GM19023 (cell line): ENCODE results near the gene RNF130.

Experiments
- ATAC-seq: cut with Tn5 transposase; IDR thresholded peaks from one replicate; pipeline ENCODE4 v1.9.1; 2021; ENCODE audit warnings: mild to moderate bottlenecking, moderate library complexity; ENCODE audit not compliant: unreplicated experiment

The RNF130 gene

DNA sequence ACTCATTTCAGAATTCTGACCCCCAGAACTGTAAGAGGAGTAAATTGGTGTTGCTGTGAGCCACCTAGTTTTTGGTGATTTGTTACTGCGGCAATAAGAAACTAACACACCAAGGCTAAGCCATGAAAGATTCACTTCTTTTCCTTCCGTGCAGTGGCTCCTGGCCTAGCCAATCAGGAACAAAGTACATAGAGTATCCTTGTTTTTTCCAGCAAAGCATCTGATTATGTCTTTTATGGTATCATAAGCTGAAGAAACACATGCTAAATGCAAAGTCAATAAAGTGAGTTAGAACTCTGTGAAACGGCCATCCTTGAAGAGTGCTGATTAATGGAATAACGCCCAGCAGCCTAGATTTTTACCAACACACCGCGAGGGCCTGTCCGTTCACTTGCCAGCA lies 11.4 kb downstream of the RNF130 start:
- ATAC-seq, result no peak

- ATAC-seq, result no peak
These were observed 12.2 kb downstream of the RNF130 start for GRCh38 chr5:180059326-180059725.

GRCh38 chr5:180056153-180056552 lies 15.4 kb downstream of the RNF130 start:
- ATAC-seq, result no peak

DNA sequence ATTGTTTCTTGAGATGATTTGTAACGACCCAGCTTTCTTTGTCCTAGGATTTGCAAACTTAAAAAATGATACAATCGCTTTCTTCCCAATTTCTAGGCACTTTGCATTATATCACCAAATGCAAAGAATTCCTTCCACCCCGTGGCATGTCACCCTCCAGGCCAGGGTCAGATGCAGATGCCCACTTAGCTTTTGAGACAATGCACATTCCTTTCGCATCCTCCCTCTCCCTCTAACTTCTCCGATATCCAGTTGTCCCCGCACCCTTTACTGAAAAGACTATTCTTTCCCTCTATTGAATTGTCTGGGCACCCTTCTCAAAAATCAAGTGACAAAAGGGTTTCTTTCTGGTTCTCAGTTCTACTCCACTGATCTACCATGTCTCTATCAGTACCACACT lies 17.3 kb downstream of the RNF130 start:
- no peak for ATAC-seq

GRCh38 chr5:180053061-180053602 lies 18.4 kb downstream of the RNF130 start:
- ATAC-seq, result no peak

DNA sequence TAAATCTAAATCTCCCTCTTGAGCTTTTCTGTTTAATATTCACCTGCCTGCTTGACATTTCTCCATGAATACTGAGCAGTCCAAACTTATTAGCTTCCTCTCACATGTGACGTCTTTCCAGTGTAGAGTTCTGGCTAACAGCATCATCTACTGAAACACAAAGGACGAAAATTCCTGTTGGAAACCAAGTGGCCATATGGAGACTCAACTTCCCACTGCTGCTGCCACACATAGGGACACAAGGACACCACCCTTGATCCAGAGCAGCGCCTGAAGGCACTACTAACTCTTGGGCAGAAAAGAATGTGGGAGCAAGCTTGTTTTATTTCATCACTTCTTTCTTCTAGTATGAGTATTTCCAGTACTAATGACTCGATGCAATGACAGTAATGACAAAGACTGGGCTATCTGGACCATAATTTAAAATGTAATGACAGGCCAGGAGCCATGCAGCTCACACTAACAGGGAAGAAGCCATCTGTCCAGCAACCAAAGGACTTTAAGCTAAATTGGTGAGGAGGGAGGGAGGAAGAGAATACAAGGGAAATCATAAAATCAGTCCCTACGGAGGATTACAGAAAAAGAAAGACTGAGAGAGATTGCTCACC lies 19.2 kb downstream of the RNF130 start:
- ATAC-seq, result no peak

GRCh38 chr5:180050121-180050940 lies 21.2 kb downstream of the RNF130 start:
- ATAC-seq, result no peak

DNA sequence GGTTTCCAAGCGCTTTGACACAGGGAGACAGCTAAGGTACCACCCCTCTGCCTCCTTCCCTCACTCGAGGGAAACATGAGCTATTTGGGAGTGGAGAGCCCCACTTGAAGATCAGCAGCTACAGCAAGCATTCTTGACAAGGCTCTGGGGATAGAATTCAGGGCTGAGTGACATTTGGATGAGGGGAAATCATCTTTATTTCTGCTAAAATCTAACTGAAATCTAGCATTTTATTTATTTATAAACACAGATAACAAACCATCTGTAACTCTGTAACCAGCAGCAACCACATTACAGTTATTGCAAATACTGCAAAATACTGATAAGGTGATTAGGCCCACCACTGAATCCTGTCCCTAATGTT lies 22.4 kb downstream of the RNF130 start:
- ATAC-seq, result no peak

DNA sequence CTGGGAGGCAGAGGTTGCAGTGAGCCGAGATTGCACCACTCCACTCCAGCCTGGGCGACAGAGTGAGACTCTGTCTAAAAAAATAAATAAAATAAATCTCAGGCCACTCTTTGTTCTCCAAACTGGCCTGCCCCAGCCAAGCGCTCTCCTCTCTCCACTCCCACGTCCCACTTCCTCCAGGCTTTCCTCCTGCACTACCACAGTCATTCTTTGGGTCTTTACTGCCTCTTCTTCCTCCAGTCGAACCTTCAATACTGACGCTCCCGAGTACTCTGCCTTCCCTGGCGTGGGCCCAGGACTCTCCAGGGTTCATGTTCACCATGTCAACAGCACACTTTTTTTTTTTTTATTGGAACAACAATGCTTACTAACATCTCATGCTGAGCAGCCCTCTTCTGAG lies 23.9 kb downstream of the RNF130 start:
- no peak for ATAC-seq

DNA sequence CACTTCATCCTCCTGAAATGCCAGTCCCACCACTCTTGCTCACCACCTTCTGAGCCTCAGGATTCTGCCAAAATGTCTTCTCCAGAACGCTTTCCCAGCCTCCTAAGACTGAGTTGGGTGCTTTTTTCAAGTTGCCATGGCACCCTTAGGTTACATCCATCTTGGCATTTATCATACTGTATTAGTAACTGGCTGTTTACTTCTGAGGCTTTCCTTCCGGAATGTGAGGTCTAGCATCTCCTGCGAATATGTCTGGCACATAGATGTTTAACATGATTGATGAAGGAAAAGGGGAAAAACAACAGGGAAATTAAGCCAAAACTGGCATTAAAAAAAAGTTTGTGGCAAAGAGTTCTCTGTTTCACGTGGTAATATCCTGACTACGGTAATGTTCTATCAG lies 24.9 kb downstream of the RNF130 start:
- no peak for ATAC-seq

GRCh38 chr5:180045889-180046499 lies 25.6 kb downstream of the RNF130 start:
- no peak for ATAC-seq

- ATAC-seq, result no peak
These were observed 28.2 kb downstream of the RNF130 start for GRCh38 chr5:180043377-180043776.

DNA sequence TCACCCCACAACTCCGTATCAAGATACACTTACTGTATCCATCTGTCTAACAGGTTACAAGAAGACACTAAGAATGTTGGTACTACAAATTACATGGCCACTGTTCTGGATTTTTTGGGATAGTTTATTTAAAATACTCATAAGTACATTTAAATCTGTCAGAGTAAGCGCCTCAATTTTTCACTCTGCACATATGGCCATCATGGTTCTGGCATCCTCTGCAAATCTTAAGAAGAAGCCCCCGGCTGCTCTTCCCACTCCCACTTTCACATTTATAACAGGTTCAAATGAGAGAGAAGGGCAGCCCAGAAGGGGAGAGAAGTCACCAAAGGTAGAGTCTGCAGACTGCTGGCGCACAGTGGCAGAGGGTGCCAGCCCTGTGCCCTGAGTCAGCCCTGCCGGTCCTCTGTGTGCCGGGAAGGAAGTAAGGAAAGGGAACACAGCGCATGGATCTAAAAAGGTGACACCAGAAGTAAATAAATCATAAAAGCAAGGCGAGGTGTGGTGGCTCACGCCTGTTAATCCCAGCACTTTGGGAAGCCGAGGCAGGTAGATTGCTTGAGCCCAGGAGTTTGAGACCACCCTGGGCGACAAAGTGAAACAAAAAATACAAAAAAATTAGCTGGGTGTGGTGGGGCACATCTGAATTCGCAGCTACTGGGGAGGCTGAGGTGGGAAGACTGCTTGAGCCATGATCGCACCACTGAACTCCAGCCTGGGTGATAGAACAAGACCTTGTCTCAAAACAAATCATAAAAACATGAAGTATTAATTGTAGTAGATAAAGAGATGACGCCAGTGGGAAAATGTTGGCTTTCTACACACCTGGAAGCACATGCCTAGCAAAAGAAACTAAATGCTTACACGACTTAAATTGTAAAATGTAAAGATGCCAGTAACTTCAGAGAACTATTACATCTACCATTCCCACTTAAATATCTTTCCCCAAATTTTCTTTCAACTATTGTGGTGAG lies 30.0 kb downstream of the RNF130 start:
- ATAC-seq, result no peak

GRCh38 chr5:180040287-180041214 lies 31.0 kb downstream of the RNF130 start:
- ATAC-seq, result no peak

DNA sequence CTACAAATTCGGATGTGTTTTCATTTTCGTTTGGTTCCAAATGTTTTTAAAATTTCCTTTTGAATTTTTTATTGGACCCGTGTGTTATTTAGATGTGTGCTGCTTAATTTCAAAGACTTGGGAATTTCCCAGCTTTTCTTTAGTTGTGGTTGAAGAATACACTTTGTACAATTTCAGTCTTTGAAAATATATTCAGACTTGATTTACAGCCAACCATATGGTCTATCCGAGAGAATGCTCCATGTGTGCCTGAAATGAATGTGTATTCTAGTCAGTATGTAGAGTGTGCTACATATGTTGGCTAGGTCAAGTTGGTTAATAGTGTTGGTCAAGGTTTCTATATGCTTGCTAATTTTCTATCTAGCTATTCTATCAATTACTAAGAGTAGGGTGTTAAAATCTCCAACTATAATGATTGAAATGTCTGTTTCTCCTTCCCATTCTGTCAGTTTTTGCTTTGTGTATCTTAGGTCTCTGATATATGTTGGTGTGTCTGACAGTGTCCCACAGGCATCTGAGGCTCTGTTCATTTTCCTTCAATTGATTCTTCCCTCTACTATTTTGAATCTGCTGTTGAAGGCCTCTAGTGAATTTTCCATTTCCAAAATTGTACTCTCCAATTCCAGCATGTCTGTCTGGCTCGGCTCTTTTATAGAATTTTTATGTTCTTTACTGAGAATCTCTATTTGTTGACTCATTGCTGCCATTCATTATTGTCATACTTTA lies 36.2 kb downstream of the RNF130 start:
- ATAC-seq, result no peak

GRCh38 chr5:180034564-180034963 lies 37.0 kb downstream of the RNF130 start:
- no peak for ATAC-seq

GRCh38 chr5:180027459-180028089 lies 44.0 kb downstream of the RNF130 start:
- no peak for ATAC-seq

DNA sequence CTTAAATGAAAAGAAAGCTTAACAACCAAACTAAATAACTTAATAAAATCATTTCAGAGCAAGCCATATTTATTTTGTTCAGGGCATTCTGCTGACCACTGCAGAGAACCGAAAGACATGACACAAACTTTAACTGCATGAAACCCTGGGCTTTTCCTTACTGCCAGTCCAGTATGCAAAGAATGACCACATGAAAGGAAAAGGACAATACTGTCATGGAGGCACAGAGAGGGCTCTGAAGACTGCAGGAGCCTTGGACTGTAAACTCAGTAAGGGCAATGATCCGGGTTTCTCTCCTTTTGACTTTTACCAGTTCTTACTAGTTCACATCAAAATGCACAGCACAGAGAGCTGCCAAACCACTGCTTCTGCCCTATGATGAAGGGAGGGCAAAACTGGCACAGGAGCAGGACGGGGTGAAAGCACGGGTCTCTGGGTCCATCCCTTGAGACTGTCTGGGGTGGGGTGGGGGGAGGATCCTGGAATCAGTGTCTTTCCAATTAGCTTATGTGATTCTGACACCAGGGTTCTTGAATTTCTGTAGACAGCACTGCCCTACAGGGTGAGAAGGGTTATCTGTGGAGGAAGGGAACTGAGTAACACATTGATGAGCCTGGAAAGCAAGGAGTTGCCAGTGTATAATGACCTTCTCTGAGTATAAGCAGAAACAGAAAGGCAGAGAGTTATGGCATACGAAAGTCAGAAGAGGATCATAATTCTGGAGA lies 44.7 kb downstream of the RNF130 start:
- ATAC-seq, result no peak
